ENCODE results near the gene PRDM16. TPM values are rescaled to one million over a fixed set of nuclear protein-coding genes. Genes with fewer than 3 reads are reported as not detected.

The PRDM16 gene
- polyA plus RNA-seq, 1 donor from 2014 or later = 0.21 TPM

- no peak overlapping the region for H3K9ac ChIP-seq (ENCODE audit: low read length)
- H3K27ac ChIP-seq (ENCODE audit: low read length) = no peak overlapping the region
- H3K36me3 ChIP-seq (ENCODE audit: insufficient read depth, low read length) = no peaks in the 10 kb centered on the region
- peaks cover 48% of the 10 kb centered on the region for H3K79me2 ChIP-seq (replicated peaks; ENCODE audit: insufficient read depth, low read length)
- H3K9me3 ChIP-seq (ENCODE audit: low read length) = no peaks in the 10 kb centered on the region
- no peak overlapping the region for H2AFZ ChIP-seq (ENCODE audit: low read depth, low read length)
- no peaks in the 10 kb centered on the region for H3K27me3 ChIP-seq (ENCODE audit: insufficient read depth, low read depth, low read length)
- TF ChIP-seq REST (IDR thresholded peaks at IDR 0.05; ENCODE audit: borderline replicate concordance) (no peak), TAF1 (IDR thresholded peaks at IDR 0.05; ENCODE audit: low read depth) (no peak), CTCF (IDR thresholded peaks at IDR 0.05; ENCODE audit: poor library complexity, severe bottlenecking) (no peak), RAD21 (conservative IDR thresholded peaks at IDR 0.05) (no peak), SMC3 (conservative IDR thresholded peaks at IDR 0.05; ENCODE audit: poor library complexity) (no peak), EZH2 (IDR thresholded peaks at IDR 0.05; ENCODE audit: borderline replicate concordance, insufficient read depth, low read length, poor library complexity, severe bottlenecking) (no peak)
- H4K20me1 ChIP-seq (ENCODE audit: insufficient read depth) = no peaks in the 10 kb centered on the region
- H3K4me2 ChIP-seq (ENCODE audit: low read length) = no peak overlapping the region
- H3K9me2 ChIP-seq (ENCODE audit: insufficient read depth, low read length) = no peaks in the 10 kb centered on the region
- H3K4me3 ChIP-seq (ENCODE audit: low read length) = no peak overlapping the region
- H3F3A ChIP-seq (ENCODE audit: insufficient read depth, low read length, poor library complexity, severe bottlenecking) = no peaks in the 10 kb centered on the region
Measured at GRCh38 chr1:3116560-3116959, 47.6 kb downstream of the PRDM16 start.

- Histone ChIP-seq H3K36me3 (ENCODE audit: insufficient read depth, low read length) (no peaks in the 10 kb centered on the region), H3K9me2 (ENCODE audit: insufficient read depth, low read length) (no peaks in the 10 kb centered on the region), H3K79me2 (replicated peaks; ENCODE audit: insufficient read depth, low read length) (peaks cover 54% of the 10 kb centered on the region), H2AFZ (ENCODE audit: low read depth, low read length) (no peak overlapping the region), H3K9ac (ENCODE audit: low read length) (no peak overlapping the region), H3K4me3 (ENCODE audit: low read length) (no peak overlapping the region), H3K27me3 (ENCODE audit: insufficient read depth, low read depth, low read length) (no peaks in the 10 kb centered on the region), H3F3A (ENCODE audit: insufficient read depth, low read length, poor library complexity, severe bottlenecking) (no peaks in the 10 kb centered on the region), H3K4me2 (ENCODE audit: low read length) (no peak overlapping the region), H3K27ac (ENCODE audit: low read length) (no peak overlapping the region), H4K20me1 (ENCODE audit: insufficient read depth) (no peaks in the 10 kb centered on the region), H3K9me3 (ENCODE audit: low read length) (no peaks in the 10 kb centered on the region)
- TF ChIP-seq POLR2AphosphoS5 (IDR thresholded peaks at IDR 0.05) = peak; percentile 44
- no peak for TF ChIP-seq MXI1 (conservative IDR thresholded peaks at IDR 0.05; ENCODE audit: poor library complexity, severe bottlenecking)
Measured at GRCh38 chr1:3117879-3118278, 48.9 kb downstream of the PRDM16 start.

- Histone ChIP-seq H2AFZ (ENCODE audit: low read depth, low read length) (no peak overlapping the region), H3K4me2 (ENCODE audit: low read length) (no peak overlapping the region), H3K9me2 (ENCODE audit: insufficient read depth, low read length) (no peaks in the 10 kb centered on the region), H3K9me3 (ENCODE audit: low read length) (no peaks in the 10 kb centered on the region), H3K4me3 (ENCODE audit: low read length) (no peak overlapping the region), H3K27ac (ENCODE audit: low read length) (peak overlapping the region; percentile 25), H4K20me1 (ENCODE audit: insufficient read depth) (no peaks in the 10 kb centered on the region), H3K27me3 (ENCODE audit: insufficient read depth, low read depth, low read length) (no peaks in the 10 kb centered on the region), H3F3A (ENCODE audit: insufficient read depth, low read length, poor library complexity, severe bottlenecking) (no peaks in the 10 kb centered on the region), H3K36me3 (ENCODE audit: insufficient read depth, low read length) (no peaks in the 10 kb centered on the region), H3K79me2 (replicated peaks; ENCODE audit: insufficient read depth, low read length) (peaks cover 64% of the 10 kb centered on the region), H3K9ac (ENCODE audit: low read length) (peak overlapping the region; percentile 47)
- TF ChIP-seq EP300 (conservative IDR thresholded peaks at IDR 0.05; ENCODE audit: poor library complexity, severe bottlenecking) (no peak), REST (IDR thresholded peaks at IDR 0.05; ENCODE audit: borderline replicate concordance) (no peak), CTCF (IDR thresholded peaks at IDR 0.05; ENCODE audit: poor library complexity, severe bottlenecking) (no peak), RAD21 (conservative IDR thresholded peaks at IDR 0.05) (no peak), EZH2 (IDR thresholded peaks at IDR 0.05; ENCODE audit: borderline replicate concordance, insufficient read depth, low read length, poor library complexity, severe bottlenecking) (no peak), POLR2AphosphoS5 (IDR thresholded peaks at IDR 0.05) (no peak), MXI1 (conservative IDR thresholded peaks at IDR 0.05; ENCODE audit: poor library complexity, severe bottlenecking) (no peak), TAF1 (IDR thresholded peaks at IDR 0.05; ENCODE audit: low read depth) (no peak), SMC3 (conservative IDR thresholded peaks at IDR 0.05; ENCODE audit: poor library complexity) (no peak)
Measured at GRCh38 chr1:3119061-3119460, 50.1 kb downstream of the PRDM16 start.

Measured in neural cell (in vitro differentiated cells).